ENCODE results near the gene KCTD6.

The KCTD6 gene

GRCh38 chr3:58487140-58487886 is 4.6 kb upstream of the KCTD6 start:
- no peak for DNase-seq

DNA sequence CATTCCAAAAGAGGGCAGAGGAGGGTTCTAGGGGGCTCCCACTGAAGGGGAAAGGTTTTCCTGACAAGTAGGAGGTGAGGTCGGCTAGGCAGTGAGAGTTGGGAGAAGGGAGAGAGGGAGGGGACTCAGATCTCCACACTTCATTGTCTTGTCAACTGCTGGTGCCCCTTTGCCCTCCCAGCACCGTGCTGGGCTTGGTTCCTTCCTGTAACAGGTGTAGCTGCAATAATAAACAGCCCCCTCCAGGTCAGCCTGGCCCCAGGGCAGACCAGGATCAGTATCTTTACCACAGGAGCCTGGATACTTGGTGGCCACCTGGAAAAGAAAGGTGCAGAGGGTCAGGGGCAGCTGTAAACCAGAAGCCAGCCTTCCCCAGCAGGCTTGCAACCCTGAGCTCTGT is 2.9 kb upstream of the KCTD6 start:
- no peak for DNase-seq

GRCh38 chr3:58490860-58491501 is 915 bp upstream of the KCTD6 start:
- DNase-seq = no peak

DNA sequence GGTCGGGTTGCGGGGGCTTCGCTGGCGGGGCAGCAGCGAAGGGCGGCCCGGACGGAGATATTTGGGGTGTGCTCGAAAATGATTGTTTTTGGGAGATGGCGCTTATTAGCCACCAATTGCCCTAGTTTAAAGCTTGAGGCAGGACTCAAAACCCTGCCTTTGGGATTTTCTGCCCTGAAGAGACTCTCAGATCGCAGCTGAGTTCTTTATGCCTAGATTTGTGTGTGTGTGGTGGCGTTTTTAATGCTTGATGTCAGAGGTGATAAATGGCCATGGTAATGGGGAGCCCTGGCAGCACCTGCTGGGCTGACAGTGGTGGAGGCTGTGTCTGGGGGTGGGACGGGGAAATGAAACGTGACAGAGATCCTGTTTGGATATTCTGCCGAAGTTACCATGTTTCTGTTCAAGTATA is 604 bp downstream of the KCTD6 start:
- DNase-seq = peak; percentile 28 to 49

DNA sequence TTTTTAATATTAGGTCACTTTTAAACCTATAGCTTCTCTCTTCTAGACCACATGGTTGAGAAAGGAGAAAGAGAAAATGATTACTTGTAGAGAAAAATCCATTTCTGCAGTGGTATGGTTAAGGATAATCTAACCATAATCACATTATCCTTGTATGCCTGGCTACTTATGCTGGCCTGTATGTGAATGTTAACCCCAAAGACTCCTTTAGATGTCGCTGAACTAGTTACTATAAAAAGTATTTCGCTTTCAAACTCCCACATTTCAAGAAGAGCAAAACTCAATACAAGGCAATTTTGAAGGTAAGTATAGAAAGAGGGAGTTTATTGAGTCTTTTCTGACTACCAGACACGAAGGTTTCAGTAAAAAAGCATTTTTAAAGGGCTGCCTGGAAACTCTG is 2.2 kb downstream of the KCTD6 start:
- DNase-seq = no peak

- no peak for DNase-seq
These were observed 3.2 kb downstream of the KCTD6 start for GRCh38 chr3:58495101-58495500.

GRCh38 chr3:58496206-58496857 is 4.4 kb downstream of the KCTD6 start:
- no peak for DNase-seq

DNA sequence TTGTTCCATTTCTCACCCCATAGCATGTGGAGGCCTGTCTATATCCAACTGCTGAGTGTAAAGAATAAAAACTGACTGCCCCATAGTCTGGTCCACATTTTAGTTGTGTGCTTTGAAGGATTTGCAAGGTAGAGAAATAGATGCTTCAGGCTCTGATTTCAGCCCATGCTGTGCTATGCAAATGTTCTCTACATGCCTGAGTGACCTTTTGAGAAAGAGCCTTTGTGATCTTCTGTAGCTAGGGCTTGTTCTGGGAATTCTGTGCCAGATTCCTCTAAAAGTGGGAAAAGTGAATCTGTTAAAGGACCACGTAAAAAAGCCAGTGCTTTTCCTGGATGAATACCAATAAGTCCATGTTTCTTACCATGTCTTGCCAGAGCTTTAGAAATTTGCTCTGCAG is 5.2 kb downstream of the KCTD6 start:
- DNase-seq = no peak

- no peak for DNase-seq
These were observed 11.0 kb downstream of the KCTD6 start for GRCh38 chr3:58502872-58503271.

GRCh38 chr3:58507356-58508078 is 15.6 kb downstream of the KCTD6 start:
- no peak for DNase-seq

DNA sequence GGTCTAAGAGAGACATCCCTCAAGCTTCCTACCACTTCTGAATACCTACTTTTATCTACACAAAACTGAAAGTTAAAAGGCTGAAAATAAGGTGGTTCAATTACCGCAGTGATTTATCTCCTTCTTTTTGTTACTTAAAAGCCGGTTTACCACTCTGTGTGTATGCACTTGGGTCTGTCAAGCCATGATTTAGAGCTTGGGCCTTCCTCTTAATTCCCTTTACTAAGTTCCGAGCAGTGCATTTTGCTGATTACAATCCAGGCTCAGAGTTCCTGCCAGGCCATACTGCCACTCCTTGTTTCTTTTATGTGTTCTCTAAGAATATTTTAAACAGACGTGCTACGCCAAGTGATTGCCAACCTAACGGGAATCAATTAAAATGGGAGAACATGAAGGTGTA is 16.5 kb downstream of the KCTD6 start:
- no peak for DNase-seq

DNA sequence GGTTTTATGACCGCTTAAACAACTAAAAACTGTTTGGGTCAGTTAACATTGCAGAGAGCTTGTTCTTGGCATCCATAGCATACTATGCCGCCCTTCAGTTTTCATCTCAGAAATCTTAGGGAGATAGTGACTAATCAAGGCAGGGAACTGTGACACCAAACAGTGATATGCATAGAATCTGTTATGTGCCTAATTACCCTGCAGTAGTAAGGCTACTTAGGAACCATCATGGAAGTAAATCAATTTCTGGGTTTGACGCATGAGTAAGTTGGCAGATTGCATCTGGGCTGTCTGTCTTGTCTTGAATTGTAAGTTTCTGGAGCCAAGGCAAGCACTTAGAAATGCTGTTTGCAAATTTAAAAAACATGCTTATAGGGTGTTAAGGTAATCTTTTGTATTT is 22.5 kb downstream of the KCTD6 start:
- DNase-seq = no peak

DNA sequence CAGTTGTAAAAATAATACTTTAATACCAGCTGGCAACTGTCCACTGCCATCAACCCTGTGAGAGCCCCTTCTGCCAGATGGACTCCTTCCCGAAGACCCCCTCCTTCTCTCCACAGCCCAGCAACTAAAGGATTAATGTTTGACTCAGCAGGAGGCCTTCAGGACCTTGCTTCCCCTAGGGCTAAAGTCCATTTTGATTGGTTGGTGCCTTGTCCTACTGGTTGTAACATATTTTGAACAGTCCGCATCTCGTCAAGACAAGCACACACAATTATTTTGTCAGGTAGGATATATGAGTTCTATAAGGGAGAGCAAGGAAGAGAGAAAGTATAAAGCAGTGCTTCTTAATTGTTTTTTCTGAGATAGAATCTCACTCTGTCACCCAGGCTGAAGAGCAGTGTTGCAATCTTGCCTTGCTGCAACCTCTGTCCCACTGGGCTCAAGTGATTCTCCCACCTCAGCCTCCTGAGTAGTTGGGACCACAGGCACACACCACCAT is 26.4 kb downstream of the KCTD6 start:
- DNase-seq = no peak

GRCh38 chr3:58519668-58520402 is 27.9 kb downstream of the KCTD6 start:
- no peak for DNase-seq

DNA sequence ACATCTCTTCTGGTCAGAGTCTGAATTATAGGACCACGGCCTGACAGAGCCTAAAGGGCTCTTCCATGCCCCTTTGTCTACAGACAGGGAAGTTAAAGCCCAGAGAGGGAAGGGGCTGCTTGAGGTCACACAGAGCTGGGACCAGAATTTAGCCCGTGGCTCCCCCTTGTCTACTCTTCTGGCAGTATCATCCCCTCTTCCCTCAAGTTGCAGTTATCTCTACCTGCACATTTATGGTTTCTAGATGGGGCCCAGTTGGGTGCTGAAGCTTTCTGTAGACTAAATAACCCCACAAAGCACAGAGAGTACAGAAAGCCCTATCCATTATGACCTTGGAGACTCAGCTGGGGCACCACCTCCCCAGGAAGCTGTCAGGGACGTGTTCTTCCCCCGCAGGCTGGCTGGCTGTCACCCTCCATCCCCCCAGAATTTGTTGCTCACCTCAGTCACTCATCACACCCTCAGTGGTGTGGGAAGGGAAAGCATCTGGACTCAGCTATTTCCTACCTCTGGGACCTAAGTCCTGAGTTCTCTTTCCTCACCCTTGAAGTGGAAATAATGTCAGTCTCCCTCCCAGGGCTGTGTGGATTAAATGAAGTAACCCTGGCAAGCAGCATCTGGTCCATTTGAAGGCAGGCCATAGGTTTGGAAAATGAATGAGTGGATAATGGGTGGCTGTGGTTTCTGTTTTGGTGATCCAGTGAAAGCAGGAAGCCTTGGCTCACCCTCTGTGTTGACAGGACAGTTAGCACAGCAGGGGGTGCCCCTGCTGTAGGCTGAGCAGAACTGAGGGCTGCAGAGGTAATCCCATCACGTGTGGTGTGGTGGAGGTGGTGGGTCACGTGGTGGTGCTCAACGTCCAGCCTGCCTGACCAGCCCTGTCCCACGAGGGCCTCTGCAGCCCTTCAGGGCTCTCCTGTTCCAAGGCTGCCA is 28.8 kb downstream of the KCTD6 start:
- no peak for DNase-seq

GRCh38 chr3:58521336-58521670 is 29.4 kb downstream of the KCTD6 start:
- DNase-seq = no peak

- no peak for DNase-seq
These were observed 30.2 kb downstream of the KCTD6 start for GRCh38 chr3:58521917-58522631.

- DNase-seq = no peak
These were observed 31.0 kb downstream of the KCTD6 start for GRCh38 chr3:58522759-58523425.

DNA sequence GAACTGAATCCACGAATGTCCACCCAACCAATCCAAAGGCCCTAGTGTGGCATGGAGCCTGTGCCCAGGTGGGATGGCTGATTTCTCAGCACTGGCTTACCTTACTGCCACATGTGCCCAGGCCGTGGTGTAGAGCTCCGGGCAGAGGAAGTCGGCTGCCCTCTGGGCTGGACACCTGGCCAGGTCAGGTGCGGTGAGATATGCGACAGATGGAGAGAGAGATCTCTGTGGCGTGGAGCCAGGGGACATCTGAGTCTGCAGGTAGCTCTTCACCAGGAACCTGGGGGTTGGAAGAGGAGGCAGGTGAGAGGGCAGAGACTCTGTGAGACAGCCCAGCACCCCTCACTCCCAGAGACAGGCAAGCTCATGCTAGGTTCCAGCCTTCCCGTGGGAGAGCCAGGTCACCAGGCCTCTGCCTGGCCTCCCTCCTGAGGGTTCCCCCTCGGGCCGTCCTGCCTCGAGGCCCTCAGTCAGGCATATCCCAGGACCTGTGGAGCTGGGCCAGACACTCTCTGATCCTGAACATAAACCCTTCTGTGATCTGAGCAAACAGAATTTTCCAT is 32.5 kb downstream of the KCTD6 start:
- no peak for DNase-seq

DNA sequence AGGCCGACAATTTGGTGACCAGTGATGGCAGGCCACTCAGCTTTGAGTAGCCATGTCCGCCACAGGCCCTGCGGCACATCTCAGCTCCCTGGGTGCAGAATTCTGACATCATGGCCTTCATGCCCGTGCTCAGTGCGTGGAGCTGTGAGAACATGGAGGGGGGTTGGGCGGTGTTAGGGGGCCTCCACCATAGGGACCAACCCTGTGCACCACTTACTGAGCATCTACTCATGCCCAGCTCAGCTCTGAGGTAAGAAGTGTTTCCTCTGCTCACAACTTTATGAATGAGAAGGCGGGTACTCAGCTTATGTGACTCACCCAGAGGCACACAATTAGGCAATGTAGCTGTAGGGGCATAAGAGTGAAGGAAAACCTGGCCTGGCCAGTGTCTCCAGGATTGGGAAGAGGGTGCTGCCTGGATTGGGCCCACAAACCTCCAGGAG is 34.6 kb downstream of the KCTD6 start:
- no peak for DNase-seq
